Measurements from ENCODE around the gene GIMAP6. TPM values are rescaled to one million over a fixed set of nuclear protein-coding genes. Genes with fewer than 3 reads are reported as not detected.
"Not testable (repeated sequence)": the region's sequence is repeated elsewhere in the genome, so short reads cannot be mapped to it uniquely, and the experiment has no call there.

Gene GIMAP6
- polyA plus RNA-seq, 4 donors: 13.1 to 17.6 (median 15.6) TPM

DNA sequence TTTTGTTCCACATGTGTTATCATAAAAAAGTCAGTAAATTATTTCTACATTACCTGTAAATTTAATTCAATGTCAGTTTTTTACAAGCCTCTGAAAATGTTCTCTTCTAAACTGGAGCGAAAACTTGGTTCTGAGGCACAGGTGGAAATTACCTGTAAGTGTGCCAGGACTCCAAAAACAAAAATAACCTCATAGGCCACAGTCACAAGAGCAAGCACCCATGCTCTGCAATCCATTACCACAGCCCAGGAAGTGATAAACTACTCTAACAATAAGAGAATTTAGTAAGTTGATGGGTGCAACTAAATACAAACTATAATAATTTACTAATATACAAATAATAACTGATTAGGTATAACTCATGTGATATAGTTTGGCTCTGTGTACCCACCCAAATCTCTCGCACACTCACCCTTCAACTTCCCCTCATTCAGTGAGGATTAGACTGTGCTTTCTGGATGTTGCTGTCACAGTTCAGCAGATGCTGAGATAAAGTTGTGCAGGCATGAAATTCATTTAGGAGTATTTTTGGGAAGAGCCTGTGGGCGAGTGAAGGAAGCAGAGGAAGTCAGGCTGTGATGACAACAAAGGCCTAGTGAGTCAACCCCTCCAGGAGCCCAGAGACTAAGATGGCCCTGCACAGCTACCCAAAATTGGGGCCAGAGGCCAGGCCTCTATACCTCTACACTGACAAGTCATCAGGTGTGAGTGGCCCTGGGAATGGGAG, 16.3 kb upstream of the GIMAP6 start:
- DNase-seq (ENCODE audit: low read depth in 4 of 4, low spot score in 2 of 4): no peak

DNA sequence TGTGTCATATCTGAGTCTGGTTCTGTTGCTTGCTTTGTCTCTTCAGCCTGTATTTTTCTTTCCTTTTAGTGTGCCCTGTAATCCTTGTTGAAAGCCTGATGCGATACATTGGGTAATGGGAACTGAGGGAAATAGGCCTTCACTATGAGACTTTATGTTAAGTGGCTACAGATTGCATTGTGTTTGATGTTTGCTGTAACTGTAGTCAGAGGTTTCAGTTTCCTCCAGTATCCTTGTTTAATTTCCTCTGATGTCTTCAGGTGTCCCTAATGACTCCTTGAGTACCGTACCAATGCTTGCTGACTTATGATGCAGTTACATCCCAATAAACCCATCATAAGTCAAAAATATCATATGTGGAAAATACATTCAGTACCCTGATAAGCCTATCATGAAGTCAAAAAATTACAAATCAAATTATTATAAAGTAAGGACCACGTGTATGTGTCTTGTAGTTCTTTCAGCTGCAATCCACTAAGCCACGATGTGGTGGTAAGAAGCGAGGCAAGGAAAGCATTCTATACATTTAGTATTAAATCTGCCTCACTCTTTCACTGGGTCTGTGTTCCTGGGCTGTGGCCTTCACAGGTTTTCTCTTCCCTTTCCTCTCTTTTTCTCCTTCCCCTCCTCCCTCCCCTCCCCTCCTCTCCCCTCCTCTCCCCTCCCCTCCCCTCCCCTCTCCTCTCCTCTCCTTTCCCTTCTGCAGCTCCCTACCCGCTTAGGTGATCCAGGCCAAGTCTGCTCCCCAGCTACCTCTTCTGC, 13.3 kb upstream of the GIMAP6 start:
- DNase-seq (ENCODE audit: low read depth in 4 of 4, low spot score in 2 of 4): no peak

DNA sequence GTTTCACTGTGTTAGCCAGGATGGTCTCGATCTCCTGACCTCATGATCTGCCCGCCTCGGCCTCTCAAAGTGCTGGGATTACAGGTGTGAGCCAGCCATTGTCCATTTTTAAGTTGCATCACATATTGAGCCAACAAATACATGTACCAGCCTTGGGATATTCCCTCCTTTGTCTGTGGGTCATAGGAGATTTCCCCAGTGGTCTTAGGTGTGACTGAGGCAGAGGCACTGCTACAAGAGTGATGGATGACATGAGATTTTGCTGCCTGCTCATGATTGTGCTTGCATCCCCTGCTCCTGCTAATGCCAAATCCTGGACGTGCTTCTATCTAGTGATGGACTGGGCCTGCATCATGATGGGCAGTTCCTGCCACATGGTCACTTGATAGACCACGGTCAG, 10.7 kb upstream of the GIMAP6 start:
- DNase-seq (ENCODE audit: low read depth in 4 of 4, low spot score in 2 of 4): no peak

DNA sequence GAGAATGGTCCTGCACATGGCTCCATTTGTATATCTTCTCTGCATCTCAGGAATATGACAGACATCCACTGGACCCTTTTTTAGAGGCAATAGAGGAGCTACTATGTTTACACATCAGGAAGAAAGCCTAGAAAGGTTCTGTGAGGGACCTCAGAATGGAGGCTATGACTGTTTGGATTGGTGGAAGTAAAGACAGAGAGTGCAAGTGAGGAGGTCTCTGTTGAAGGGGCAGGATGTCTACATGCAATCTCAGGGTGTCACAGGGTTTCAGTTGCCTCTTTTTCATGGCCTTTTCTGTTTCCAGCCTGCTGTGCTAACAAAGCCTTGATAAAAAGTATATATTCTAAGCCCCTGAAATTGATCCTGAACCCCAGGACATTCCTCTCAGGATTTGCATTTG, 9.7 kb upstream of the GIMAP6 start:
- DNase-seq (ENCODE audit: low read depth in 4 of 4, low spot score in 2 of 4): no peak

DNA sequence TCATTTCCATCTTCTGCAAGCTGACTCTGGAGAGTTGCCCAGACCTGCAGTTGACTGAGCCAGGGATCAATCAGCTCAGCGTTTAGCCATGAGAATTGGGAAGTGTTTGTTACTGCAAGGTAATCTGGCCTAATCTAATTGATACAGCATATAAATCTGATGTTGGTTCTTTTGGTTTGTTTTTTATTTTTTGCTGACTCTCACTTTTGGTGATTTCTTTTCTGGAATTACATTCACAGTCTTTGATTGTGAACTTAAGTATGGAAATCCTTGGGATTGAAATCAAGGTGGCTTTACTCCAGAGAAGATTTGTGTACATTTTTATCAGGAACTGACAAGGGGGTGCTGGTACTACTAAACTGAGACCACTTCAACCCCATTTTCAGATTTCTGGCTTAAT, 1.7 kb upstream of the GIMAP6 start:
- no peak for DNase-seq (ENCODE audit: low read depth in 4 of 4, low spot score in 2 of 4)

DNA sequence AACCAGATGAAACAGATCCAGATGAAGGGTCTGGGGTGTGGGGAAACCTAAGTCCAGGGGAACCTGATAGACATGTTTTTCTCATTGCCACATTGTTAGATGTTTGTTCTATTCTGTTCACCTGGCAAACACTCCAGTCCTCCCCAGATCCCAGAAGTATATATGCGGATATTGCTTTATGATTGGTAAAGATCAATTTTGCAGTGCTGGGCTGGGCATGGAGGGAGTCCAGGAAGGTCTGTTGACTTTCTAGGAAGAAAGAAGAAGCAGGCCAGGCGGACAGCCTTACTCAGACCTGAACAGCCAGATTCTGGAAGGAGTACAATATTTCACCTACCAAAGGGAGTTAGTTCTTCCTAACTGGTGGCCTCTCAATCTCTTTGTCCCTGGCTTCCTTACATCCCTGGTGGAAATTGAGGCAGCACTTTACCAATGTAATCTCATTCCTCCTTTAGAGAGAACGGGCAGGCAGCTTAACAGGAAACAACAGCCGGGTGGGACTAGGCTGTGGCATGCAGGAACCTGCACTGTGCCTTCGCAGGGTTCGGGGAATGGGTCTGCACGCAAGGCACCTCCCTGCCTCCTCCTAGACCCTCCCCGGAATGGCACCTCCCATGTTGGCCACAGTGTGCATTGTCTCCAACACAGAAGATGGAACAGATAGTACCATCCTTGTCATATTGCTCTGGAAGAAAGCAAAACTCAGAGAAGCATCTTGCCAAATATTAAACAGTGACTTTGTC, 930 bp downstream of the GIMAP6 start:
- DNase-seq (ENCODE audit: low read depth in 4 of 4, low spot score in 2 of 4): no peak

DNA sequence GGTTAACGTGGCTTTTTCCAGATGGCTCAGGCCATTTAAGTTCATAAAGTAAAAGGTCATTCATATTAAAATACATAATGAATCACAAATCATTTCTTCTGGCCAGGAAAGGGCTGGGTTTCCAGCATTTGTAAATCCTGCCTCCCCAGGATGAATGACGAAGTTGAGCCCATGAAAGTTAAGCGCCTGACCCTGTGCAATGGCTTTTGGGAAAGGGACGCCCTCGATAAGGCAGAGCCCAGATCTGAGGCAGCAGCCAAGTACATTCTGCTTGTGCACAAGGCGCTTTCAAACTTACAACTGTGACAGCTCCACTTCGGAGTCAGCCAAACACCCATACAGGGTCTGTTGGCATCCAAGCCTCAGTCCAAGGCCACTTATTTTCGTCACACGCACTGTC, 2.8 kb downstream of the GIMAP6 start:
- DNase-seq (ENCODE audit: low read depth in 4 of 4, low spot score in 2 of 4): no peak

DNA sequence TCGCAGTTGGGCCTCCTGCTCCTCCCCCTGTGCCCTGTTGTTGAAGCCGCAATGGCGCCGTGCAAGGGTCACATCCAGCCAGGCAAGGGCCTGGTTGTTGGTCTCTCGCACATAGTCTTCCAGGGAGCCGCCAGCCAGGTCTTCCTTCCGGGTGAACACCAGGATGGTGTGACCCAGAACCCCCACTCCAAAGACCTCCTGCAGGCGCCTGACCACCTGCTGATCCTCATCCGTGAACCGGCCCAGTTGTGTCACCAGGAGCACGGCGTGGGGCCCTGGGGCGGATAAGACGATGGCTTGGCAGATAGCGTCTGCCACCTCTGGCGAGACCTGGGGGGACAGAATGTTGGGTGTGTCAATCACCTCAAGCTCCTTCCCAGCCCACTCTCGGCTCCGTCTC, 4.2 kb downstream of the GIMAP6 start:
- no peak for DNase-seq (ENCODE audit: low read depth in 4 of 4, low spot score in 2 of 4)

DNA sequence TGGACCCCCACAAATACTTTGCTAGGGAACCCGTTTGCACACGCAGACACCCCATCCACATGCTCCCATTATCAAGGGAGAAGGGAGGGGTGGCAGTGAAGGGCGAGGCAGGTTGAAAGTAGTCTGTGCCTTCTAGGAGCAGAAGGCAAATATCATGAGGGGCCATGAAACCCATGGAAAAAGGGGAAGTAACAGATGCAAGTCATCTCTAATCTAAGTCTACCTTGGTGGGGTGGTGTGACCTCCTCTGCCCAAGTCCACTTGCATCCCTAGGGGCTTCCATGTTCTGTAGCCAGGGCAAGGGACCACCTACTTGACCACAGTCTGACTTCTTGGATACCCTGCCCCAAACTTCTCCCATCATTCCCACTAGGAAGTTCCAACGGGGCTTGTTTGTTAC, 5.5 kb downstream of the GIMAP6 start:
- no peak for DNase-seq (ENCODE audit: low read depth in 4 of 4, low spot score in 2 of 4)

DNA sequence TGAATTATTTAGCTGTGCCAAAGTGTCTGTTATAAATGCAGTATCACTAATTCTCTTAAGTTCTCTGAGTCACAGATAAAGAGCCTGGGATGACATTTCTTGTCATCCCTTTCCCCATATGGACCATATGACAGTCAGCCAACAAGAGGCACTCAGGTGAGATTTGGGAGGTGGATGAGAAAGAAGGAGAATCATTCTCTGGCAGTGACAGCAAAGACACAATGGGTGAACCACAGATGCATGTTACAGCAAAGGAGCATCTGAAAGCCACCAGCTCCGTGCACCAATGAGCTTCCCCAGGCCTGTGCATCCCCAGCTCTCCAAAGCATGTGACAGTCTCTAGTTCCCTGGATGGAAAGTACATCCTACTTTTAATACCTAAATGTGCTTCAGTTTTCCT, 10.8 kb downstream of the GIMAP6 start:
- no peak for DNase-seq (ENCODE audit: low read depth in 4 of 4, low spot score in 2 of 4)

DNA sequence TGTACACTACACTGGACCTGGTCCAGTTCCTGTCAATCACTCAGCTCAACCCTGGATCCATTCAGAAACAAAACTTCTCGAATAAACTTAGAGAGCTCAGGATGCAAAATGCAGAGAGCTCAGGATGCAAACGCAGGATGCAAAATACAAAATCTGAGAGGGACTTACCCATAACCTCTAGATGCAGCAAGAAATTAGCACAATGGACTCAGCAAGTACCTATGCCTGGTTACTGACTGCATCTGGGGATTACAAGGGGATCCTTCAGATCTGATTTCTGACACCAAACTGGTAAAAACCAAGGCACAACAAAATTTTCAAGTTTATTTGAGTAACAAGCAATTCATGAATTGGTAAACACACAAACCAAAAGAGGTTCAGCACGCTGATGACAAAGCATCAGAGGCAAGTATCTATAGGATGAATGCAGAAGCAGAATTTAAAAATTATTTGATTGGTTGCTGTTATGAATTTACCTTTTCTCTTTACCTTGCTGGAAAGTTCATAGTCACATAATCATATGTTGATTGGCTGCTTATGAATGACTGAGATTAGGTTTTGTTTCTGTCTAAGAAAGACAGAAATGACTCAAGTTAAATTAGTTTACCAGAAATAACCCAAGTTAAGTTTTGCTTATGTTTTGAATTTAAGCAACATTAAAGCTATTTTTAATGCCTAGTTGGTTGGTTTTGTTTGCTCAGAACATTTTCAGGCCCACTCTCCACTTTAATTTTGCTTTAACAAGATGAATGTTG, 11.4 kb downstream of the GIMAP6 start:
- no peak for DNase-seq (ENCODE audit: low read depth in 4 of 4, low spot score in 2 of 4)

DNA sequence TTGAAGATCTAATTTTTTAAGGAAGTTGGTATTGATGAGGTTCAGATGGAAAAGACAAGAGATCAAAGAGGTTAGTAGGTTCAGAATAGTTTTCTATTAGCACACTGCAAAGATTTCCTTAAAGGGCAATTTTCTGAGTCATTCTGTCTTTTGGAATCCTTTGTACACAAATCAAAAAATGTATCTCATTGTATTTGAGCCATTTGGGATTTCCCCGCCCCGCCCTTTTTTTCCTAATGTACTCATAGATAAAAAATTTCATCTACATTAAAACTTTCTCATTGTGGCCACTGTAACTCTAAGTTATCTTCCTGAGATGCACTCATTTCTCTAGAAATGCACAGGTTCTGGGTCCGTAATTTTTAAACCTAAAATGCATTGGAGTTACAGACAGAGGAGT, 12.1 kb downstream of the GIMAP6 start:
- DNase-seq (ENCODE audit: low read depth in 4 of 4, low spot score in 2 of 4): no peak

DNA sequence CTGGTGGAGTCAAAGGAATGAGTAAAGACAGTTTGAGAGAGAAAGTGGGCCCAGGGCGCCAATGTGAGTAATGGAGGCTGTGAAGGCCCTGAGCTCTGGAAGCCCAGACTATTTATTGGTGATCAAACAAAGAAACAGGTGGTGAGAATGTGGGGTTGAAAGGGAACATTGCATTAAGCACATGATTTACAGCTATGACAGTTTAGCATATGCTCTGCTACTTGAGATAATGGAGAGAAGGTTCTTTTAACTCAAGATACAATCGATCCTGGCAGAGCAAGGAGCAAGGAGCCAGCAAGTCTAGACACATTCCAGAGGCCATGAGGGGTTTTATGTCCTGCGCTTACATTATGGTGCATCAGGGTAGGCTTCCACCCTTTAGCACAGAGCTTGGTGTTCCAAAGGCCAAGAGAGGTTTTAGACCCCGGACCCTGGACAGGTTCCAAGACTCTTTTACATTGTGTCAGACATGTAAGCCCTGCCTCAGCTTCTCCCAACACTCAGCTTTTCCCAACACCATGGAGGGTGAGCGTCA, 16.9 kb downstream of the GIMAP6 start:
- not testable (repeated sequence) for DNase-seq (ENCODE audit: low read depth in 4 of 4, low spot score in 2 of 4)

DNA sequence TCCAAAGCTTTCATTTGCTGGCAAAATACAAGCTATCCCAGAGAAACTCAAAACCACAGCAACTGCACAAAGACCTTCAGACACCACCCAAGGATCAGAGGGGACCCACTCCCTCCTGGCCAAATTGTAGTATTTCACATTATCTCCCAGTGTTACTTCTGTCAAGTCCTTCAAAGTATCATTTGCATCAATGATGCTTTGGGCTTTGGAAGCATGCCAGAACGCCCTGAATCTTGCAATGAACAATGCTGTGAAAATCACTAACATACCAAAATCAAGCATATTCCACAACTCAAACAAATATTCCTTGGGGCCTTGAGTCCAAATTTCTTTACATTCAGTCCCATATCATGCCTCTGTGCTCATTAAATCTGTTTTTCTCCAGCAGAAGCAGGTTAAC, 17.8 kb downstream of the GIMAP6 start:
- DNase-seq (ENCODE audit: low read depth in 4 of 4, low spot score in 2 of 4): not testable (repeated sequence)

DNA sequence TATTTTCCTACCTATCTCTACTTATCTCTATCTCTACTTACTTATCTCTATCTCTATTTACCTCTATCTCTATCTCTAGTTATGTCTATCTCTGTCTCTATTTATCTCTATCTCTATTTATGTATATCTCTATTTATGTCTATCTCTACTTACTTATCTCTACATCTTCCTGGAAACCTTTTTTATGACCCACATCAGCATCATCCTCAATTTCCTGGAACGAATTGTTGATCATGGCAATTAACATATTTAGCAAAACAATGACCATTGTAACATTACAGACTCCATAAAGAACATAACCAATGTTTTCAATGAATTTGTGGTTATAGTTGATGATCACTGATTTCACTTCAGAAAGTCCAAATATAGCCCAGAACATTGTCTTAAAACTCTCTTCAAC, 18.3 kb downstream of the GIMAP6 start:
- no peak for DNase-seq (ENCODE audit: low read depth in 4 of 4, low spot score in 2 of 4)

DNA sequence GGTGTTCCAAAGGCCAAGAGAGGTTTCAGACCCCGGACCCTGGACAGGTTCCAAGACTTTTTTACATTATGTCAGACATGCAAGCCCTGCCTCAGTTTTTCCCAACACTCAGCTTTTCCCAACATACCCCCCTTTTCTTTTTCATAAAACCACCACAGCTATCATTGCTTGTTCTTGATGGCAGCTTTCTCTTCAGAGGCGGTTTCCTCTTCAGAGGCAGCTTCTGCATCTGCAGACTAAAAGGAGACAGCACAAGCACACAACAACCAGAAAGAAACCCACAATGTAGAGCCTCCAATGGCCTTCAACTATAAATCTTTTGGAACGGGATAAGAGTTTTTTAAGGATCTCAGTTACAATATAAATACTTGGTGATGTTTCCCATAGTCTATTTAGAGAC, 19.3 kb downstream of the GIMAP6 start:
- DNase-seq (ENCODE audit: low read depth in 4 of 4, low spot score in 2 of 4): no peak

DNA sequence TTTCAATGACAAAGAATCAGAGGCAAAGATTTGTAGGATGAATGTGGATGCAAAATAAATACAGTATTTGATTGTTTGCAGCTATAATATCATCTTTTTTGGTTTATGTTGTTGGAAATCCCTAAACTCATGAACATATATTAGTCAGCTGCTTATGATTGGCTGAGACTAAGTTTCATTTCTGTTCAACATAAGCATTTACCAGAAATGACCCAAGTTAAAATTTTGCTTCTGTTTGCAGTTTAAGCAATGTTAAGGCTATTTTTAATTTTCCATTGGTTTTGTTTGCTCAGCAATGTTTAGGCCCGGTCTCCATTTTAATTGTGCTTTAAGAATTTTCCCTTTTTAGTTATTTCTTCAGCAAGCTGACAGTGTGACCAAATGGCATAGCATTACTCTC, 22.0 kb downstream of the GIMAP6 start:
- no peak for DNase-seq (ENCODE audit: low read depth in 4 of 4, low spot score in 2 of 4)

DNA sequence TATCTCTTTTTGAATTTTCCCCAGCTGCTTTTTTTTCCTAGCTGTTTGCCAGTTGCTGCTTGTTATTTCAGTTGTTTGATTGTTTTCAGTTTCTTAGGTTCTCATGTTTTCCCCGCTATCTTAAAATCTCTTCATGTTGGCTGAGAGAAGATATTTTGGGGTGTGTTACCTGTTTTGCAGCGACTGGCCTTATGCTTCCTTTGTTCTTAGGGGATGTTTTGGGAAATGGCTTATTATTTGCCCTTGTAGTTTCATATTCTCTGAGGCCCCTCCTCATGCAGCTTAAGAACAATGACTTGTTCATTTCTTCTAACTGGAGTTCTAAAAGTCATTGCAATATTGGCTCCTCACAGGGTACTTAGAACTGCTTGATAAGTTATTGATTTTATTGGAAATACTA, 28.6 kb downstream of the GIMAP6 start:
- not testable (repeated sequence) for DNase-seq (ENCODE audit: low read depth in 4 of 4, low spot score in 2 of 4)

DNA sequence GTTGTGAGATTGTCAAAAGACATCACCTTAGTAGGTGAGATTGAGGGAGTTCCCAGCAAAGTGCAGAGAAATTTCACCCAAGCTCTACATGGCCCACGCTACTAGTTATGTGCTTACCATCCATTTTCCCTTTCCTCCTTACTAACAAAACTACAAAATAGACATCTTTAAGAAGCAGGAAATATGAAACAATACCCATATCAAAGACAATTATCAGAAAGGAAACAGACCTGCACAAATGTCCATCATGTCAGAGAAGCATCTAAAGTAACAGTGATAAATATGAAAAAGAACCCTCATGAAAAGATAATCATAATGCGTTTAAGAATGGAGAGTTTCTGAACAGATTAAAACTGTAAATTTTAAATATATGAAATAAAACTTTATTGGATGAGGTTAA, 36.8 kb downstream of the GIMAP6 start:
- DNase-seq (ENCODE audit: low read depth in 4 of 4, low spot score in 2 of 4): no peak

DNA sequence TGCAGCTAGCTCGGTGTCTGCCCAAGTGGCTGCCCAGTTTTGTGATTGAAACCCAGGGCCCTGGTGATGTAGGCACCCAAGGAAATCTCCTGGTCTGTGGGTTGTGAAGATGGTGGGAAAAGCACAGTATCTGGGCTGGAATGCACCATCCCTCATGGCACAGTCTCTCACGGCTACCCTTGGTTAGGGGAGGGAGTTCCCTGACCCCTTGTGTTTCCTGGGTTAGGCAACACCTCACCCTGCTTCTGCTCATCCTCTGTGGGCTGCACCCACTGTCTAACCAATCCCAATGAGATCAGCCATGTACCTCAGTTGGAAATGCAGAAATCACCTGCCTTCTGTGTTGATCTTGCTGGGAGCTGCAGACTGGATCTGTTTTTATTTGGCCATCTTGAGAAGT, 37.4 kb downstream of the GIMAP6 start:
- DNase-seq (ENCODE audit: low read depth in 4 of 4, low spot score in 2 of 4): no peak

DNA sequence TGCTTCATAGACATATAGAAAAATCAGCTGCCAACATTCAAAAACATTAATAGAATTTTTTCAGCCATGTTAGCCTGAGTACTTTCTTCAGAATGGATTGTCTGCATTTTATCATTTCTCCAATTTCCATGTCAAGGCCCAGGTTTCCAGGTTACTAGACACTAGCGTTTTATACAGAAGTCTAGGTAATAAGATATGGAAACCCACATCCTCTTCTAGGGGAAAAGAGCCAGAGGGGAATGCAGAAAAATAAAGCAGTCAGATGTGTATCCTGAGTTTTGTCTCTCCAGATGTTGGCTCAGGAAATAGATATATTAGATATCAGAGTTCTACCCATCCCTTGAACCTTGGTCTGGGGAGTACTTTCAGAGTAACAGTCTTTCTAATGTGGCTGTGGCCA, 44.6 kb downstream of the GIMAP6 start:
- no peak for DNase-seq (ENCODE audit: low read depth in 4 of 4, low spot score in 2 of 4)
